Neural crest cell (in vitro differentiated cells): ENCODE measurements around the gene CCDC121. TPM values are rescaled to one million over a fixed set of nuclear protein-coding genes. Genes with fewer than 3 reads are reported as not detected.

Experiments used
- DNase-seq: peaks from one replicate; pipeline ENCODE4 v3.0.0; 2021; ENCODE audit warnings: low read depth, mixed read lengths, low spot score
- H3K27ac Mint-ChIP-seq: one replicate; pipeline ENCODE4 v1.8.0; 2021; ENCODE audit warnings: mild to moderate bottlenecking, mixed read lengths; ENCODE audit not compliant: unreplicated experiment
- H3K27me3 Mint-ChIP-seq: 2 replicates; pipeline ENCODE4 v1.8.0; 2021; ENCODE audit warnings: low read depth, mild to moderate bottlenecking, mixed read lengths
- H3K36me3 Mint-ChIP-seq: 2 replicates; pipeline ENCODE4 v1.8.0; 2021; ENCODE audit warnings: low read depth, mild to moderate bottlenecking, mixed read lengths
- H3K4me1 Mint-ChIP-seq: 2 replicates; pipeline ENCODE4 v1.8.0; 2021; ENCODE audit warnings: mixed read lengths
- H3K4me3 Mint-ChIP-seq: one replicate; pipeline ENCODE4 v1.8.0; 2021; ENCODE audit warnings: mild to moderate bottlenecking, mixed read lengths
- H3K9me3 Mint-ChIP-seq: 2 replicates; pipeline ENCODE4 v1.8.0; 2021; ENCODE audit warnings: mixed read lengths
- total RNA-seq: library from RNA; stranded (reverse); gene quantifications from 2 replicates; pipeline ENCODE4 v1.2.1, GENCODE V29; 2021
- TF ChIP-seq, protein P1 (sequence below): fragments of 200-600 bp; sonication (generic); conservative IDR thresholded peaks from 2 replicates; pipeline ENCODE4 v1.5.0; 2021; ENCODE audit warnings: antibody characterized with exemption, mild to moderate bottlenecking

Gene CCDC121
- total RNA-seq, 1 donor from 2014 or later = 6.0 TPM

DNA sequence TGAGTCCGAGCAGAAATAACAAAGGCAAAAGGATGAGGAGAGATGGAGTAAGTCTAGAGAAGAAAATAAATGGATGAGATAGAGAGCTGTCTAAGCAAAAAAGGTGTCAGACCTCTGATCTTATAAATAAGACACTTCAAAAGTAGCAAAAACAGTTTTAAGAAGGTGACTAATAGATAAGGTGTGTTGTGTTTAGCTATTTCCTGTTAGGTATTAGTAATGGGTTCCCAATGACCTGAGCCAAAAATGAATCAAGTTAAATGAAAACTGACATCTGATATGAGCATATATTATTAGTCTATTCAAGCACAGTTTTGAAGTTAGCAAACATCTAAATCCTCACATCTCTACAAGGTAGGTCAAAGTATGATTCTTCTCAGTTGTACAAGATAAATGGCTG is 24.0 kb upstream of the CCDC121 start:
- Mint-ChIP-seq H3K27me3 (no peaks in the 10 kb centered on the region), H3K9me3 (no peaks in the 10 kb centered on the region), H3K36me3 (peaks cover 17% of the 10 kb centered on the region), H3K4me1 (no peaks in the 10 kb centered on the region), H3K4me3 (no peak overlapping the region), H3K27ac (no peak overlapping the region)
- no peak for DNase-seq
- TF ChIP-seq, protein P1, sequence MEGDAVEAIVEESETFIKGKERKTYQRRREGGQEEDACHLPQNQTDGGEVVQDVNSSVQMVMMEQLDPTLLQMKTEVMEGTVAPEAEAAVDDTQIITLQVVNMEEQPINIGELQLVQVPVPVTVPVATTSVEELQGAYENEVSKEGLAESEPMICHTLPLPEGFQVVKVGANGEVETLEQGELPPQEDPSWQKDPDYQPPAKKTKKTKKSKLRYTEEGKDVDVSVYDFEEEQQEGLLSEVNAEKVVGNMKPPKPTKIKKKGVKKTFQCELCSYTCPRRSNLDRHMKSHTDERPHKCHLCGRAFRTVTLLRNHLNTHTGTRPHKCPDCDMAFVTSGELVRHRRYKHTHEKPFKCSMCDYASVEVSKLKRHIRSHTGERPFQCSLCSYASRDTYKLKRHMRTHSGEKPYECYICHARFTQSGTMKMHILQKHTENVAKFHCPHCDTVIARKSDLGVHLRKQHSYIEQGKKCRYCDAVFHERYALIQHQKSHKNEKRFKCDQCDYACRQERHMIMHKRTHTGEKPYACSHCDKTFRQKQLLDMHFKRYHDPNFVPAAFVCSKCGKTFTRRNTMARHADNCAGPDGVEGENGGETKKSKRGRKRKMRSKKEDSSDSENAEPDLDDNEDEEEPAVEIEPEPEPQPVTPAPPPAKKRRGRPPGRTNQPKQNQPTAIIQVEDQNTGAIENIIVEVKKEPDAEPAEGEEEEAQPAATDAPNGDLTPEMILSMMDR = no peak

DNA sequence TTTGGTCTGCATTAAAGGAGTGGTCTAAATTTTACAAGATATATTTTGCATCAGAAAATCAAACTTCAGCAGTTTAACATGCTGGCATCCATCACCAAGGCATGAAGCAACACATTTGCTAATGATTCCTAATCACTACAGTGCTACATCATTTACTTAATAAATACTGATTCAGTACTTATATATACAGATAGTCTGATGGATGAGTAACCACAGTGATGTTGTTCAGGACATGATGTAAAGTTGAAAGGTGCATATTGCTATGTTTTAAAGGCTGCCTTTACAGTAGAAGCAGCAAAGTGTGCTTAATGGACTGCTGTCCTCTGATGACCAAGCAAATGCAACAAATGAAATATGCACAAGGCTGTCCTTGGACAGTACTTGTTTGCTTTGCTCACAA is 23.5 kb upstream of the CCDC121 start:
- Mint-ChIP-seq H3K27me3 (no peaks in the 10 kb centered on the region), H3K4me3 (no peak overlapping the region), H3K4me1 (no peaks in the 10 kb centered on the region), H3K9me3 (no peaks in the 10 kb centered on the region), H3K27ac (no peak overlapping the region), H3K36me3 (peaks cover 17% of the 10 kb centered on the region)
- TF ChIP-seq, protein P1 = no peak
- no peak for DNase-seq

DNA sequence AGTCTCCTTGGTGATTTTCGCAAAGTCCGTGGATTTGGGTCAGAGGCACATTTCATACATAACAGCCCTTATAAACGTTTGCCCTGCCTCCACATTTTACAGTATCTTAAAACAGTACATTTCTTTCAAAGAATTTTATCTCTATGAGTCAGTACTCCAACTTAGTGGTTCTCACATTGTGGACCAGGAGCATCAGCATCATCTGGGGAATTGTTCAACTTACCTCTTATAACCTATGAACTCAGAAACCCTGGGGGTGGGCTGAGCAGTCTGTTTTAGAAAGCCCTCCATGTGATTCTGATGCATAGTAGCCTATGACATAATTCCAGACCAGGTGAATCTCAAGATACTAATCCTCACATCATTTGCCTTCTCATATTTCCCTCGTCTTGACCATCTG is 22.2 kb upstream of the CCDC121 start:
- TF ChIP-seq, protein P1 = no peak
- no peak overlapping the region for H3K27ac Mint-ChIP-seq
- H3K27me3 Mint-ChIP-seq = no peaks in the 10 kb centered on the region
- H3K4me1 Mint-ChIP-seq = no peaks in the 10 kb centered on the region
- no peak overlapping the region for H3K4me3 Mint-ChIP-seq
- no peaks in the 10 kb centered on the region for H3K9me3 Mint-ChIP-seq
- no peak for DNase-seq
- peaks cover 13% of the 10 kb centered on the region for H3K36me3 Mint-ChIP-seq

DNA sequence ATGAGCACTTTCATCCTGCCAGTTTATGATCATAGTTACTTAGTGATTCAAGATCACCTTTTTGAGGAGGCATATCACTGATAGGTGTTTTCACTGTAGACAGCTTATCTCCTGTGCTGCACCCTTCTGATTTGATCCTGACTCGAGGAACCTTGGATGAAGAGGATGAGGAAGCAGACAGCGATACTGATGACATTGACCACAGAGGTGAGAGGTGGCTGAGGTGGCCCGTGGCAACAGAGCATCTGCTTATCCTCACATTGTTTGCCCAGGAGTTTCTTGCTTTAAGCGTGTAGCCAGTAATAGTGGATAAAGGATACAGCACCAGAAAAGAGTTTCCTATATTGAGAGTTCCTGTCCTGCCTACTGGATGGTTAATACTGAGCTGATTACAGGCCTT is 18.9 kb upstream of the CCDC121 start:
- H3K36me3 Mint-ChIP-seq = peaks cover 5% of the 10 kb centered on the region
- TF ChIP-seq, protein P1 = no peak
- H3K27me3 Mint-ChIP-seq = no peaks in the 10 kb centered on the region
- no peaks in the 10 kb centered on the region for H3K4me1 Mint-ChIP-seq
- H3K4me3 Mint-ChIP-seq = no peak overlapping the region
- no peak for DNase-seq
- no peak overlapping the region for H3K27ac Mint-ChIP-seq
- H3K9me3 Mint-ChIP-seq = no peaks in the 10 kb centered on the region

DNA sequence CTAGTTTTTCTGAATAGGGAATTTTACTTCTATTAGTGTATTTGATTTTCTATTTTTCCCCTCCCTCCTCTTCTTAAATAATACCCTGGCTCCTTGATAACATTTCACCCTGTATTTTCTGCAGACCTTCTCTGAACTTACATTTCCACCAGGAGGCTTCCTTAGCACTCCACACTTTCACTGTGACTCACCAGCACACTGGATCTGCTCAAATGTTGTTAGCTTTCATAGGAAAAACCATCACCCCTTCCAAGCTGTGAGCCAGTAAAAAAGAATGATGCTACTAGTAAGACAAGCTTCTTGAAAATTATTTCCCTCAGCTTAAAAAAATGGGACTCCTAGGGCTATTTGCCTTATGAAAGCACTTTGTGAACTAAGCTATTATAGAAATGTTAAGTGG is 18.5 kb upstream of the CCDC121 start:
- Mint-ChIP-seq H3K4me1 (no peaks in the 10 kb centered on the region), H3K4me3 (no peak overlapping the region), H3K27ac (no peak overlapping the region), H3K9me3 (no peaks in the 10 kb centered on the region), H3K27me3 (no peaks in the 10 kb centered on the region), H3K36me3 (peaks cover 5% of the 10 kb centered on the region)
- no peak for DNase-seq
- TF ChIP-seq, protein P1 = no peak

DNA sequence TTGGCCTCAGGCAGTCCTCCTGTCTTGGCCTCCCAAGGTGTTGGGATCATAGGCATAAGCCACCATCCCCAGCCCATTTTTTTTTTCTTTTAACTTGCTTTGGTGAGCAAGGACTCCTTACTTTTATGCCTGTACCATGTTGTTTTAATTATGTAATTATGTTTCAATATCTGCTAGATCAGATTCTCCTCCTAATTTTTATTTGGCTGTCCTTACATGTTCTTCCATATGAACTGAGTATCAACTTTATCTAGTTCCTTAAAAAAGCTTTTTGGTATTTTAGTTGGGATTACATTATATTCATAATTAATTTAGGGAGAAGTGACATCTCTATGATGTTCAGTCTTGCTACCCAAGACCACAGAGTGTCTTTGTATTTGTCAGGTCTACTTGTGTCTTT is 16.4 kb upstream of the CCDC121 start:
- H3K27me3 Mint-ChIP-seq = no peaks in the 10 kb centered on the region

More for the DNA sequence above, 16.4 kb upstream of the CCDC121 start:
- DNase-seq = no peak
- no peak overlapping the region for H3K27ac Mint-ChIP-seq
- H3K9me3 Mint-ChIP-seq = no peaks in the 10 kb centered on the region
- no peak overlapping the region for H3K4me3 Mint-ChIP-seq
- H3K4me1 Mint-ChIP-seq = no peaks in the 10 kb centered on the region
- H3K36me3 Mint-ChIP-seq = peaks cover 8% of the 10 kb centered on the region
- TF ChIP-seq, protein P1 = no peak
